PC-3 (cell line): ENCODE data around the gene DNAL4.

Source experiments
- EZH2 ChIP-seq: fragments of 300-600 bp; sonication (generic); IDR thresholded peaks from one replicate; pipeline ENCODE4 v1.6.1; 2017; ENCODE audit warnings: antibody characterized with exemption, mild to moderate bottlenecking, low read length; ENCODE audit not compliant: unreplicated experiment
- TF ChIP-seq, protein P1 (sequence below): fragments of 300-600 bp; sonication (generic); conservative IDR thresholded peaks from 2 replicates; pipeline ENCODE4 v1.5.1; 2017; ENCODE audit warnings: antibody characterized with exemption, low read depth, mild to moderate bottlenecking, low read length

- TF ChIP-seq, protein P1, sequence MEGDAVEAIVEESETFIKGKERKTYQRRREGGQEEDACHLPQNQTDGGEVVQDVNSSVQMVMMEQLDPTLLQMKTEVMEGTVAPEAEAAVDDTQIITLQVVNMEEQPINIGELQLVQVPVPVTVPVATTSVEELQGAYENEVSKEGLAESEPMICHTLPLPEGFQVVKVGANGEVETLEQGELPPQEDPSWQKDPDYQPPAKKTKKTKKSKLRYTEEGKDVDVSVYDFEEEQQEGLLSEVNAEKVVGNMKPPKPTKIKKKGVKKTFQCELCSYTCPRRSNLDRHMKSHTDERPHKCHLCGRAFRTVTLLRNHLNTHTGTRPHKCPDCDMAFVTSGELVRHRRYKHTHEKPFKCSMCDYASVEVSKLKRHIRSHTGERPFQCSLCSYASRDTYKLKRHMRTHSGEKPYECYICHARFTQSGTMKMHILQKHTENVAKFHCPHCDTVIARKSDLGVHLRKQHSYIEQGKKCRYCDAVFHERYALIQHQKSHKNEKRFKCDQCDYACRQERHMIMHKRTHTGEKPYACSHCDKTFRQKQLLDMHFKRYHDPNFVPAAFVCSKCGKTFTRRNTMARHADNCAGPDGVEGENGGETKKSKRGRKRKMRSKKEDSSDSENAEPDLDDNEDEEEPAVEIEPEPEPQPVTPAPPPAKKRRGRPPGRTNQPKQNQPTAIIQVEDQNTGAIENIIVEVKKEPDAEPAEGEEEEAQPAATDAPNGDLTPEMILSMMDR: no peak
- no peak for TF ChIP-seq EZH2
These were observed 26.6 kb downstream of the DNAL4 start for GRCh38 chr22:38767313-38767712.
